Measurements from ENCODE around the gene SPTLC1. TPM values are rescaled to one million over a fixed set of nuclear protein-coding genes. Genes with fewer than 3 reads are reported as not detected.

Gene SPTLC1
- polyA plus RNA-seq, 3 donors from 2014 or later = 33.0 to 51.3 (median 39.5) TPM

DNA sequence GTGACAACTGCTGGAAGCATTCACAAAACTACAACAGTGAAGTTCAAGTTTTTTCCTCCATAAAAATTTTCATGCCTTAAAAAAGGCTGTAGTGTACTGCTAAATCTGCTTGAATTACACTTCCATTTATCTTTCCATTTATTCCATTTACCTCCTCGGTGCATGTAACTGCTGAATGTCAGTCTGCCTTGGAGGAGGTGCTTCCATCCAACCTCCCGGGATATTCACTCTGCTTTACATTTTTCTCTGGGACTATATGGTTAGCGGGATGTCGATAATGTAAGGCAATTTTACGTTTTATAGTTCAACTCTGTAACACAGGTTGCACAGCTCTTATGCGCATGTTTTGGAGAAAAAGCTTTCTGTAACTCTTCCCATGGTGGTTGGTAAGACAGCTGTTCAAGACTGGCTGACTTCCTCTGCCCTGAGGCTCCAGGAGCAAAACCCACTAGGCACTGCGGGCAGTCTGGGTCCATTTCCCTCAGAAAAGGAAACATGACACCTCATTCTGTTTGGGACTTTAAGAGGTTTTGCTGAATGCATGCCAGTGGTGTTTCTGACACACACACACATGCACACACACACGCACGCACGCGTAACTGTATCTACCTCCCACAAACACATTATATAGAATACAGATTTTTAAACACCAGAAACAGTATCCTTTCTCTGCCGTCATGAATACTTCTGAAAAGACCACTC is 66.1 kb downstream of the SPTLC1 start:
- Mint-ChIP-seq H3K4me1 (no peaks in the 10 kb centered on the region), H3K9me3 (no peaks in the 10 kb centered on the region), H3K36me3 (peaks cover 30 to 63% (median 41%) of the 10 kb centered on the region in 3 donors), H3K4me3 (no peak overlapping the region), H3K27ac (no peak overlapping the region), H3K27me3 (ENCODE audit: low read depth in 3 of 3) (no peaks in the 10 kb centered on the region)
- DNase-seq = no peak

GRCh38 chr9:92047500-92047899 is 67.7 kb downstream of the SPTLC1 start:
- H3K4me1 Mint-ChIP-seq = no peaks in the 10 kb centered on the region
- peaks cover 0 to 2% (median 0%) of the 10 kb centered on the region in 3 donors for H3K27me3 Mint-ChIP-seq (ENCODE audit: low read depth in 3 of 3)
- no peak overlapping the region for H3K4me3 Mint-ChIP-seq
- no peak overlapping the region for H3K27ac Mint-ChIP-seq
- no peak for DNase-seq
- H3K36me3 Mint-ChIP-seq = peaks cover 41 to 67% (median 49%) of the 10 kb centered on the region in 3 donors
- peaks cover 0 to 9% (median 3%) of the 10 kb centered on the region in 6 donors for H3K9me3 Mint-ChIP-seq

- Mint-ChIP-seq H3K9me3 (peaks cover 3 to 17% (median 6%) of the 10 kb centered on the region in 6 donors), H3K4me1 (no peaks in the 10 kb centered on the region), H3K27me3 (ENCODE audit: low read depth in 3 of 3) (peaks cover 0 to 2% (median 0%) of the 10 kb centered on the region in 3 donors), H3K36me3 (peaks cover 45 to 70% (median 54%) of the 10 kb centered on the region in 3 donors), H3K27ac (no peak overlapping the region), H3K4me3 (no peak overlapping the region)
- DNase-seq = no peak
Measured at GRCh38 chr9:92046676-92047075, 68.5 kb downstream of the SPTLC1 start.

- Mint-ChIP-seq H3K27me3 (ENCODE audit: low read depth in 3 of 3) (peaks cover 0 to 2% (median 0%) of the 10 kb centered on the region in 3 donors), H3K27ac (no peak overlapping the region), H3K4me1 (peaks cover 0 to under 1% of the 10 kb centered on the region in 2 donors), H3K4me3 (no peak overlapping the region), H3K9me3 (peaks cover 3 to 17% (median 6%) of the 10 kb centered on the region in 6 donors), H3K36me3 (peaks cover 55 to 73% (median 56%) of the 10 kb centered on the region in 3 donors)
- DNase-seq = no peak
Measured at GRCh38 chr9:92044936-92045335, 70.3 kb downstream of the SPTLC1 start.

GRCh38 chr9:92043002-92043401 is 72.2 kb downstream of the SPTLC1 start:
- no peak for DNase-seq
- H3K27ac Mint-ChIP-seq = no peak overlapping the region
- H3K36me3 Mint-ChIP-seq = peaks cover 59 to 73% (median 59%) of the 10 kb centered on the region in 3 donors
- no peak overlapping the region for H3K4me3 Mint-ChIP-seq
- H3K27me3 Mint-ChIP-seq (ENCODE audit: low read depth in 3 of 3) = peaks cover 0 to 2% (median 0%) of the 10 kb centered on the region in 3 donors
- peaks cover 3 to 6% of the 10 kb centered on the region in 2 donors for H3K4me1 Mint-ChIP-seq
- H3K9me3 Mint-ChIP-seq = peaks cover 3 to 17% (median 6%) of the 10 kb centered on the region in 6 donors

DNA sequence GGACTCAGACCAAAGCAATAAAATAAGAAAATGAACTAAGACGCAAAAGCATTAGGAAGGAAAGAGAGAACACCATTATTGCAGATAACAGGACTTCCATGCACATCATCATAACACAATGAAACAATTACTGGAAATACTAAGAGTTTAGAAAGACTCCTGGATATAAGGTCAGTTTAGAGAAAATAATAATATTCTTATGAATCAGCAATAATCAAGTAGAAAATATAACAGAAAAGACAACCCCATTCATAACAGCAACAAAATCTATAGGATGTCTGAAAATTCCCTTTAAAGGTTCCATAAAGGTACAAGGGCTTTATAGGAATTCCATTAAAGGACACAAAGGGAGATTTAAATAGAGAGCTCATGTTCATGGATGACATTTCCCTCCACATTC is 73.0 kb downstream of the SPTLC1 start:
- no peak for DNase-seq
- Mint-ChIP-seq H3K27ac (no peak overlapping the region), H3K9me3 (peaks cover 3 to 17% (median 6%) of the 10 kb centered on the region in 6 donors), H3K4me1 (peaks cover 3 to 6% of the 10 kb centered on the region in 2 donors), H3K4me3 (no peak overlapping the region), H3K36me3 (peaks cover 61 to 77% (median 62%) of the 10 kb centered on the region in 3 donors), H3K27me3 (ENCODE audit: low read depth in 3 of 3) (peaks cover 0 to 2% (median 0%) of the 10 kb centered on the region in 3 donors)

- Mint-ChIP-seq H3K4me3 (no peak overlapping the region), H3K27me3 (ENCODE audit: low read depth in 3 of 3) (no peaks in the 10 kb centered on the region), H3K9me3 (peaks cover 0 to 2% (median 1%) of the 10 kb centered on the region in 6 donors), H3K4me1 (peaks cover 3 to 6% of the 10 kb centered on the region in 2 donors), H3K36me3 (peaks cover 36 to 52% (median 43%) of the 10 kb centered on the region in 3 donors), H3K27ac (no peak overlapping the region)
- DNase-seq = no peak
Measured at GRCh38 chr9:92036756-92037155, 78.5 kb downstream of the SPTLC1 start.

DNA sequence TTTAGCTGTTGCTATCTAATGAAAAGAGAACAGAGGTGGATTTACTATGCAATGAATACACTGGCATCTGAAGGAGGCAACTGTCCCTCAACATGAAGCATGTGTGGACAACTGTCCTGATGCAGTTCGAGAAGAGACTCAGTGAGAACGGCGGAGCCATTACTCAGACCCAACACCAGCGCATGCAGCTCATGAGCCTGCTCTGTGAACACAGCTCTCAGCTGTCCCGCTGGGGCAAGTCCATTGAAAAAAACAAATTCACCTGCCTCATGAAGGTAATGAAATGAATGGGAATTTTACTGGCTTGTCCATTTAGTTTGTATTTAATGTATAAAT is 78.8 kb downstream of the SPTLC1 start:
- no peak overlapping the region for H3K4me3 Mint-ChIP-seq
- no peaks in the 10 kb centered on the region for H3K27me3 Mint-ChIP-seq (ENCODE audit: low read depth in 3 of 3)
- no peaks in the 10 kb centered on the region for H3K9me3 Mint-ChIP-seq
- peaks cover 33 to 48% (median 39%) of the 10 kb centered on the region in 3 donors for H3K36me3 Mint-ChIP-seq
- no peak overlapping the region for H3K27ac Mint-ChIP-seq
- H3K4me1 Mint-ChIP-seq = peaks cover 3 to 6% of the 10 kb centered on the region in 2 donors
- DNase-seq = no peak

GRCh38 chr9:92035687-92036410 is 79.4 kb downstream of the SPTLC1 start:
- Mint-ChIP-seq H3K27ac (no peak overlapping the region), H3K36me3 (peaks cover 33 to 47% (median 34%) of the 10 kb centered on the region in 3 donors), H3K9me3 (no peaks in the 10 kb centered on the region), H3K27me3 (ENCODE audit: low read depth in 3 of 3) (no peaks in the 10 kb centered on the region), H3K4me3 (no peak overlapping the region), H3K4me1 (peaks cover 3 to 6% of the 10 kb centered on the region in 2 donors)
- DNase-seq = no peak

DNA sequence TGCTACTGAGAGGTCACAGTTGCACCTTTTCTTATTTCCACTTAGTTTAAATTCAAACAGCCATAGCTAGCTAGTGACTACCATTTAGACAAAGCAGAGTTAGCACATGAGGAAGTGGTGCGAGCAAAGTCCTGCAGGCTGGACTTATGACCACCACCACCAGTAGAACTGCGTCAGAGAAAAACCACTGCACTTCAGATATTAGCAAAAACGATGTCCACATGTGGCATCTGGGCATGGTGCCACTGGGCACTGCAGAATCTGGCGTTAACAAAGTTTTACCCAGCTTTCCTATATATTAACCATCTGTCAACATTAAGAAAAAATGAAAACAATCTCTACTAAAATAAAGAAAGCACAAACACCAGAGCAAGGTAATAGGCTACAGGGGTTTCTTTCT is 80.1 kb downstream of the SPTLC1 start:
- Mint-ChIP-seq H3K4me3 (no peak overlapping the region), H3K9me3 (no peaks in the 10 kb centered on the region), H3K4me1 (peaks cover 3 to 6% of the 10 kb centered on the region in 2 donors), H3K27me3 (ENCODE audit: low read depth in 3 of 3) (no peaks in the 10 kb centered on the region), H3K36me3 (peaks cover 32 to 50% (median 37%) of the 10 kb centered on the region in 3 donors), H3K27ac (no peak overlapping the region)
- DNase-seq = no peak

DNA sequence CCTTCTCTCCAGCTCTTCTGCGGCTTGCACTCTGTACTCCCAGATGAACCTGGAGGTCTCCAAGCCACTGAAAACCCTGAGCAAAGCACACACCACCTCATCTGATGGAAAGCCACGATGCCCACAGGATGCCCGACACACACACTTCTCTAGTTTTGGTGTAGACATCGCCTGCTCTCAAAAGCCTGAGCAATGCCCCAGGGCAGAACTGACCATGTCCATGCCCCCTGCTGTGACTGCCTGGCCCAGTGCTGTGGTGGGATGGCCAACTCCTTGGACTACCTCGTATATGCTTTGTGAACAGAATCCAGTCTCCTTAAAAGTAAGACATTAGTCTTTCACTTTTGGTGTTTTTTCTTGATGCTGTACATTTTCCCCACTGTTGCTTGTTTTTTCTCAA is 81.2 kb downstream of the SPTLC1 start:
- Mint-ChIP-seq H3K36me3 (peaks cover 33 to 51% (median 40%) of the 10 kb centered on the region in 3 donors), H3K27ac (no peak overlapping the region)

DNA sequence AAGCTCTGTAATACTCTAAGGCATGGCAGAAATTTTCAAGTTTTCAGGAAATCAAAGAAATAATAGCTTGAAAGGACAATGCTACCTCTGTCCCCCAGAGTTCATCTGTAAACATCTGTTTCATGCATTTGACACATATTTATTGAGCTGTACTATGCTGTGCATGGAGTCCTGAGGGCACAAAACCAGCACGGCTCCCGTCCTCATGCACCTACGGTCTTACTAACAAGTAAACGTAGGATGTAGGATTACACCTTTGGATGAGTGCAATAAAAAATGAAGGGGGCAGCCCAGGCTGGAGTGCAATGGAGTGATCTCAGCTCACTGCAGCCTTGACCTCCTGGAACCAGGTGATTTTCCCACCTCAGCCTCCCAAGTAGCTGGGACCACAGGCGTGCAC is 81.9 kb downstream of the SPTLC1 start:
- Mint-ChIP-seq H3K36me3 (peaks cover 33 to 49% (median 40%) of the 10 kb centered on the region in 3 donors), H3K27me3 (ENCODE audit: low read depth in 3 of 3) (no peaks in the 10 kb centered on the region), H3K4me3 (no peak overlapping the region), H3K4me1 (no peaks in the 10 kb centered on the region), H3K27ac (peak overlapping the region in 1 of 6 donors; percentile 36), H3K9me3 (no peaks in the 10 kb centered on the region)
- DNase-seq = no peak

More for the DNA sequence above, 81.2 kb downstream of the SPTLC1 start:
- Mint-ChIP-seq H3K4me3 (no peak overlapping the region), H3K27me3 (ENCODE audit: low read depth in 3 of 3) (no peaks in the 10 kb centered on the region), H3K9me3 (no peaks in the 10 kb centered on the region), H3K4me1 (no peaks in the 10 kb centered on the region)
- DNase-seq = no peak

GRCh38 chr9:92032891-92033290 is 82.3 kb downstream of the SPTLC1 start:
- no peak for DNase-seq
- Mint-ChIP-seq H3K4me1 (no peaks in the 10 kb centered on the region), H3K9me3 (no peaks in the 10 kb centered on the region), H3K4me3 (no peak overlapping the region), H3K27me3 (ENCODE audit: low read depth in 3 of 3) (no peaks in the 10 kb centered on the region), H3K27ac (peak overlapping the region in 1 of 6 donors; percentile 36), H3K36me3 (peaks cover 33 to 45% (median 36%) of the 10 kb centered on the region in 3 donors)

DNA sequence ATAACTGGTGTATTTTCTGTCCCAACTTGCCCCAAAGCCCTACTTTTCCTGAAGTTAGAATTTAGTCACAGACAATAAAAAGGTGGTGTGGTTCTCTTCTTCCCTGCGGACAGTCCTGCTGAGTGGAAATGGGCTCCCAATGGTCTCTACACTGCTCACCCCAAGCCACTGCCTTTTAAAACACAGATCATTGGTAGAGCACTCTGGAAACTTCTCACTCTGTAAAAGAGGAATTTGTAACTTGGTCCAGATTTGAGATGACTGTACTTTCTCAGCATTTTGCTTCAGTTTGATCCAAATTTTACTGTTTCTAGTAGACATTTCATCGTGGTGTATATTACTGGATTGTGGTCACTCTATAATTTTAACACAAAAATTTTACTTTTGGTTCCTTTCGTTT is 84.8 kb downstream of the SPTLC1 start:
- Mint-ChIP-seq H3K4me1 (no peaks in the 10 kb centered on the region), H3K27ac (no peak overlapping the region), H3K36me3 (peaks cover 21 to 25% (median 22%) of the 10 kb centered on the region in 3 donors), H3K27me3 (ENCODE audit: low read depth in 3 of 3) (no peaks in the 10 kb centered on the region), H3K9me3 (no peaks in the 10 kb centered on the region), H3K4me3 (no peak overlapping the region)
- DNase-seq = no peak
